ENCODE measurements around the gene PLXDC2. TPM values are rescaled to one million over a fixed set of nuclear protein-coding genes. Genes with fewer than 3 reads are reported as not detected.

PLXDC2 gene
- polyA plus RNA-seq, 3 donors, result 32.4 to 40.1 (median 36.7) TPM

DNA sequence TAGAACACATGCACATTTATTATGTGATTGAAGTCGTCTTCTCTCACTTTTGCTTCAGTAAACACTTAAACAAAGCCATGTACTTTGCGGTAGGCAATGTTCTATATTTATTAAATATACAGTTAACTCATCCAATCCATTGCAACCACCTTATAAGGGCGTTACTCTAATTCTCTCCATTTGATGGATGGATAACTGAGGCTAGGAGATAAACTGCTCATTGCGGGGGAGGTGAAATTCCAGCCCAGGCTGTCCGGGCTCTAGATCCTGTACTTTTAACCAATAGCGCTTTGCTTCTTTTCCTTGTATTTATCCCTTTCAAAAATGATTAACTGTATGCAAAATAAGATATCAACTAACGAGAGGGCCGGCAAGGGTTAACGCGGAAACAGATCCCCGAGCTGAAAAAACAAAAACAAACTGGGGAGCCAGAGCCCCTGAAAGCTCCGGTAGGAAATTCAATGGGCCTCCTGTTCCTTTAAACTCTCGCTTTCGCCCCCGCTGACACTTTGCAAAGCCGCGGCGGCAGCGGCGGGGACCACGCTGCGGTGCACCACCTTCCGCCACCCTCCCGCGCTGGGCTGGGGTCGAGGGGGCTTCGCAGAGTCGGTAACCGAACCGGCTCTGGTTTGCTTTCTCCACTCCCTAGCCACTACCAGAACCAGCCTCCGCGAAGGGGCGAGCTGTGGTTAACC is 1.0 kb upstream of the PLXDC2 start:
- DNase-seq (ENCODE audit: low read depth in 3 of 3, low spot score in 2 of 3), result peak in 1 of 3 donors; percentile 38

DNA sequence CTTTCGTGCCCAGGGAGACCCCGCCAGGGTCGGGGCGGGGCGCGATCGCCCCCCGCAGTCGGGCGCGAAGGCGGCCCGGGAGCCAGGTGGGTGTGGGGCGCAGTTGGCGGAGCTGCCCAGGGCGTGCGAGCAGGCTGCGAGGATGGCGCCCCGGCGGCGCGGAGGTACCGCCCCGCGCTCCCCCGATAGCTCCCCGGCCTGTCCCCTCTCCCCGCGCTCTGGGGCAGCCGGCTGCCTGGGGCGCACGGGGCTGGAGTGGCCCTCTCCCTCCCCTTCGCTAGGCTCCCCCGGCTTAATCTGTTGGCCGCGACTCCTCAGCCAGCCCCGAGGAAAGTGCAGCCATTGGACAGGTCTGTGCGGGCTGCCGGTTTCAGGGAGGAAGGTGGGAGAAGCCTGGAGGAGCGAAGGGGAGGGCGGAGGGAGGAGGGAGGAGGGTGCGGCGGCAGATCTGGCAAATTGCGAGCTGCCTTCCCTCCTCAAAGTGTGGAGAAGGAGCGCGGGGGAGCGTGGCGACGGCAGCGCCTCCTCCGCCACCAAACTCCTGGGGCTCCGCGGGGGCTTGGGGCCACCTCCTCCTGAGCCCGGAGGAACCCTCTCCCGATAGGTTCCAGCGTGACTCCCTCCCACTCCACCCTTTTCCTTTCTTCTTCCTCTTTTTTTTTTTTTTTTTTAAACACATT is 361 bp upstream of the PLXDC2 start:
- DNase-seq (ENCODE audit: low read depth in 3 of 3, low spot score in 2 of 3), result peak; percentile 62 to 78 (median 69)

DNA sequence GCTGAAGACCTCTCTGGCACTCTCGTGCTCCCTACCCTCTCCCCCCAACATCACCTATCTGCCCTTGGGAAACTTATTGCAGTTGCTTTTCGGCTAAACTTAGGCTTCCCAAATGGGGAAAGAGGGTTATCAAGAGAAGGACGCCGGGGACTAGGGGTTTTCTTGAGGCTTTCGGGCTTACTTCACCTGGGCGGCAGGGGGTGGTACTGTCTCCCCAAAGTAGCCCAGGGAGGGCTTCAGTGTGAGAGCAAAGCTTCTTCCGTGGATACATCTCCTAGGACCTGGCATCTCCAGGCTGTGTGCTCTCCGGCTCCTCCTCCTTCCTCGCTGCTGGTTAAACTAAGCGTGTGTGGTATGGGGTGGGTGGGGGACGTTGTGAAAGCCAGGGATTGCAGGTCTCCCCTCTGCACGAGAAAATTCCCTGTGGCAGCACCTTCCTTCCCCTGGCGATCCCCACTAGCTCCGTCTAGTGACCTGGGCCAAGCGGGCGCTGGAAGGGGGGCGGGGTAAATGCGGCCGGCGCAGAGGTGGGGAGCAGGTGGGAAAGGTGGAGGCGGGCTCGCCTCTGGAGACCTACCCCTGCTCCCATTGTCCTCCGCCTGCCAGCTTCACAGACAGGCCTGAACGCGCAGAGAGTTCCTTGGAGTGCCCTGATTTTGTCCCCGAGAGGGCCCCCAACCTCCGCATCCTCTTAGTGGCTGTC is 1.1 kb downstream of the PLXDC2 start:
- DNase-seq (ENCODE audit: low read depth in 3 of 3, low spot score in 2 of 3), result peak in 2 of 3 donors; percentile 45 to 49

DNA sequence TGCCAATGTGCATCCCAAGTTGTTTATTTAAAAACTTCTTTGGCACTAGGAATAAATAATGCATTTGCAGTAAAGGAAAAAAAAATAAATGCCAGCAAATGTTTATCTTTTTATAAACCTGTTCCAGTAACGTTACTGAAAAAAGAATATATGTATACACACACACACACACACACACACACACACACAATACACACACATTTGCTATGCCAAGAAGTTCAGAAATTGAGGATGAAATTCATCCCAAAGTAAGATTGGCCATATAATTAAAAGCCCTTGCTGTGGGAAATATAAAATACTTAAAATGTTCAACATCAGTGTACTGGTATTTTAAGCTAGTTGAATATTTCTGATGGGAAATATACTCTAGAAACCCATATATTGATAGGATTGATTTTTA is 2.6 kb downstream of the PLXDC2 start:
- no peak for DNase-seq (ENCODE audit: low read depth in 3 of 3, low spot score in 2 of 3)

DNA sequence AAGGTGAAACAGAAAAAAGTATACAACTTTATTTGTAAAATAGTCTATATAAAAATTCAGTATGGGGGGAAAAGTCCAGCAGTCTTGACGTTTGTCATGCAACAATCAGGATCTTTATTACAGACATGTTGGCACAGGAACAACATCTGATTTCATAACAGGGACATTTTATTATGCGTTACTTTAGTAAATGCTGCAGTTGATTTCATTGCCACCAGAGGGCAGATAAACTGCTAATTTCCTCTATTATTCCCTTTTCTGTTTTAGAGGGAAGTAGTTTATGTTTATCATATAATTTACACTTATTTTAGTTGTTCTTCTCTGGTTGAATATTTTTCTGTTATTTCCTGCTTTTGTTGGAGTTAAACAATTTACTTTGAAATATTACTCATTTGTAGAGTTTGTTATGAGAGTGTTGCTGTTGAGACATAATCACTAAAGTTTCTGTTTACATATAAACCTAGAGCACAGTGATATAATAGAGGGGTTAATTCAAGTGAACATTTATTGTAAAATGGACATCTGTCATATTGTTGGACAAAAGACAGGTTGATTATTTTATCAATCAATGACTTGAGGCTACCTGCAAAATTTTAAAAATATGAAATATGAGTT is 3.3 kb downstream of the PLXDC2 start:
- peak; percentile 54 to 65 (median 61) for DNase-seq (ENCODE audit: low read depth in 3 of 3, low spot score in 2 of 3)

DNA sequence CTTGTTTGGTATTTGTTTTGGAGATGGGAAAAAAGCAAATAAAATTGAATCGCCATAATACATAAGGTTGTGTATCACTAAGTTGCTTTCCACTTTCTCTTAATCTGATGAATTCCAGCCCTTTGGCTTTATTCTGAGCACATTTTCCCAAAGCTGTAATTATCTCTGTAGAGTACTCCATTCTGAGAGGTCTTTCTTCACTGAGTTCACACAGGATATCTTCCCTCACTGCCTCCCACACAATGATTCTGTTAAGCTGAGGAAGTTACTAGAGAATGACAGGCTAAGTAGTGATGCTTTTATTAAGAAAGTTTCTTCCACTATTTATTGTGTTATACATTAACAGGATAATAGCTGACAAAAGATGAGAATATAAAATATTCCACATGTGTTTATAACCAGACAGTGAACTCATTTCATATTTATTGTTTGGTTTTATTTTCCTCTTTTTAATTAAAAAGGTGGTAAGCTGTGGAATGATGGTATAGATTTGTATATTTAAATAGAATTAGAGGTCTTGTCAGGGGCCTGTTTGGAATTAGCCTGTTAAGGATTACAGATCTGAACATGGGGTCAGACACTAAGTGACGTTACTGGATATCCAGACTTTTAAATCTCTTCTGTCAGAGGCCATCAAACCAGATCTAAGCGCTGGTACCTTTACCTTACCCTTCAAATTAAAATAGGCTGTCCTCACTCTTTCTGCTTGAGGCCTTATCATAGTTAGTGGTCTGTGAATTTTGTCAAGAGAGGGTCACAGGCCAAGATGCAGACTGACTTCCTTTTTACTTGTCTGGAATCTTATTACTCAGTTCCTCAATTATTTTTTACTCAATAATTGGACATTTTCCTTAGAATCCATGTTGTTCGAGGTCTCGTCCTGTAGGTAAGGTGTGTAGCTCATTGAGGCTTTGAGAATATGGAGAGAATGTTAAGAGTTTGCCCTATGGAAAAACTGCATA is 8.4 kb downstream of the PLXDC2 start:
- DNase-seq (ENCODE audit: low read depth in 3 of 3, low spot score in 2 of 3), result no peak

DNA sequence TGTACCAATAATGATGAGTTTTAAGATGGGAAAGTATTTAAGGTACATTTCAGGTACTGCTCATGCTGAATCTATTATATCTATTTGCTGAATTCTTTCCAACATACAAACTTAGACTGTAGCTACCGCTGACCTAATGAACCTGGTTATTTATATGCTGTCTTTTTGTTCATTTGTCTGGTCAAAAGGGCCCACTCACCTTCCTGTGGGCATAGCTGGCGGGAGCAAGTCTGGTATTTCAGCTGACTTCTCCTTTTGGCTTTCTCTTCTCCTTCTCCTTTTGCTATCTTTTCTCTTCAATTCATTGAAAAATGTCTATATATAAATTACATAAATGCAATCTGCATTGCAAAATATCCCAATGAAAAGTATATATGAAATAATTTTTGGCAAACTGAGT is 9.5 kb downstream of the PLXDC2 start:
- no peak for DNase-seq (ENCODE audit: low read depth in 3 of 3, low spot score in 2 of 3)

DNA sequence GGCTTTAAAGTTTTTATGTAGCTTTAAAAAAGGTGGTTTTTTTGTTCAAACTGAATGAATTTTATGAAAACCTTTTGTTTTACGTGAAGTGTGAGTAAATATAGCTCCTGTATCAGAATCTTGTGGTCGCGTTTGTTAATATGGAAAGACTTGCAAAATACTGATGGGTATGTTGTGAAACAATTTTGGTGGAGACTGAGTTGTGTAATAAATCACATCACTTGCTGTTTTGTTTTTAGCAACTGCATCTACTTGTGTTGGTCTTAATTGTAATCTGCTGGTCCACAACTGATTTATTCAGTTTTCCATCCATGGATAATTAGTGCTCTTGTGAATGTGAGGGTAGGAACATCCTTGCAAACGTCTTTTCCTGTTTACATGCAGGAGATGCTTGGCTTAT is 10.5 kb downstream of the PLXDC2 start:
- no peak for DNase-seq (ENCODE audit: low read depth in 3 of 3, low spot score in 2 of 3)

DNA sequence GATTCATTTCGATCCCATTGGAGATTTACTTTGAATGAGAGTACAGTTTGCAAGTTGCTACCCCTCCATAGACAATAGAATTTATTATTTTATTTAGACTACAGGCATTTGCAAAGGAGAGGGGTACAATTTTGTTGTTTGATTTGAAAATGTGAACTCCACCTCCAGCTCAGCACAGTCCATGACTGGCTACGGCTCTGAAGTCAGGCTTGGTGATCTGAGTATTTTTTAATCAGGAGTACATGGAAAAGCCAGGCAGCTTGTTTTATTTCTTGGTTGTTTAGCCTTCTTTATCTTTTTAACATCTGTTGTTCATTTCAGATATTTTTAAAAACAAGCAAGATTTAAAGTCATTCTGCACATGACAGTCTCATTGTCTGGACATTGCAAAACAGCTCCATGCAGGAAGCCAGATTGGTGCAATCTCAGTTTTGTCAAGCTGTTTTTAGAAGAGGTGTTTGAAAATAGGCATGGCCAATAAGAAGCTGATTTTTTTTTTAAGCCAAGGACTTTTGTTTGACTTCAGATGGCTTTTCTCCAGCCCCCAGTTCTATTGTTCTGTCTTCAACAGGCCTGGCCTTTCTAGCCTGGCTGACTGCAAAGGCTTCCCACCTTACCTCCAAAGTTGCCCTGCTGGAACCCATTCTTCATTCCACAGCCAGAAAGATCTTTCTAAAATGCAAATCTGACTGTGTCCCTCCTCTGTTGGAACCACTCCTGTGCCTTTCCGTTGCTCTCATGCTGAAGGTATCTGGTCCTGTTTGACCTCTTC is 12.2 kb downstream of the PLXDC2 start:
- no peak for DNase-seq (ENCODE audit: low read depth in 3 of 3, low spot score in 2 of 3)

DNA sequence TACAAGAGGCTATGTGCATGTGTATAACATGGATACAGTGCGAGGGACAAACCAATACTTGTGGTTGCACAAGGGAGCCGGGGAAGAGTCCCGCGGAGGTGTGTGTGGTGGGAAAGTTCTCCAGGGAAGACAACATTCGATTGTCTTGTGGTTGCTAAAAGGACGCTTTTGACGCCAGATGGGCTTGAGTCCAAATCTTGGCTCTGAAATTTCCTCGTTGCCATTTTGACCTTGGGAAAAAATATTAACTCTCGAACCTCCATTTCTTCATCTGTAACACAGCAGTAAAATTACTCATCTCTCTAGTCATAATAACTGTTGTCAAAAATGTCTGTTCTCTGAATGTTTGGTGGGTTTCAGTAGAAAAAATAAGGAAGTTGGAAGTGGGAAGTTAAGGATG is 16.5 kb downstream of the PLXDC2 start:
- no peak for DNase-seq (ENCODE audit: low read depth in 3 of 3, low spot score in 2 of 3)

DNA sequence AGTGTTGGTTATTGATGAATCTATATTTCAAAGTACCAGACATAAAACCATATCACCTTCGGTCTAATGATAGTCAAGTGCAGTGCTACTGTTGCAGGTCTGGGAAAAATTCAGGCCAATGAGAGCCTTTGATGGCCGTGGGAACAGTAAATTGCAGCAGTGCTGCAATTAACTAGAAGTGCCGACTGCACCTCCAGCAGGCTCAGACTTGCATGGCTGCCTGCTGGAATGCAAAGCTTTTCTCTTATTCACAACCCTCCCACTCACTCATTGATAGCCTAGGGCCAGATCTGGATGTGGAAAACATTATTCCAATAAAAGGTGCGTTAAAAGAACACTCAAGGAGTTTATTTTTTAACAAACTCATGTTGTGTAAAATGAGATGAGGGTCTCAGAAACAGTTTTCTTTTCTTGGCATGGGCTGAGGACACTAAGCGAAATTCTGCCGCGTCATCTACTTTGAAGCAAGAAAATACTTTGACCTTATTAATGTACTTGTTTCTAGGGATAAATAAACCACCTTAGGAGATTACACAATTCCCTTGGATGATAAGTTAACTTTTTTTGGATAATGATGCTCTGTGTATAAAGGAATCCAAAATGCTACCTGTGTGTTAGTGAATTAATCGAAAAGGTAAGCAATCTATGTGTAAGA is 17.1 kb downstream of the PLXDC2 start:
- peak in 1 of 3 donors; percentile 40 for DNase-seq (ENCODE audit: low read depth in 3 of 3, low spot score in 2 of 3)

DNA sequence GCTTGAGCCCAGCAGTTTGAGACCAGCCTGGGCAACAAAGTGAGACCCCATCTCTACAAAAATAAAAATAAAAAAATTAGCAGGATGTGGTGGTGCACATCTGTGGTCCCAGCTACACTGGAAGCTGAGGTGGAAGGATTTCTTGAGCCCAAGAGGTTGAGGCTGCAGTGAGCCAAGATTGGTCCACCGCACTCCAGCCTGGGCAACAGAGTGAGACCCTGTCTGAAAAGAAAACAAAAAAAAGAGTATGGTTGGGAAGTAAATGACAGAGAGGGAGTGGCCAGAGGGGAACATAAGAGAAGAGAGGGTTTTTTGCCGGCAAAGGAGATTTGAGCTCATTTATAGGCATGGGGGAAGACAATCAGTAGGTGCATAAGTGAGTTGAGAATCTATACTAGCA is 19.7 kb downstream of the PLXDC2 start:
- DNase-seq (ENCODE audit: low read depth in 3 of 3, low spot score in 2 of 3), result no peak

DNA sequence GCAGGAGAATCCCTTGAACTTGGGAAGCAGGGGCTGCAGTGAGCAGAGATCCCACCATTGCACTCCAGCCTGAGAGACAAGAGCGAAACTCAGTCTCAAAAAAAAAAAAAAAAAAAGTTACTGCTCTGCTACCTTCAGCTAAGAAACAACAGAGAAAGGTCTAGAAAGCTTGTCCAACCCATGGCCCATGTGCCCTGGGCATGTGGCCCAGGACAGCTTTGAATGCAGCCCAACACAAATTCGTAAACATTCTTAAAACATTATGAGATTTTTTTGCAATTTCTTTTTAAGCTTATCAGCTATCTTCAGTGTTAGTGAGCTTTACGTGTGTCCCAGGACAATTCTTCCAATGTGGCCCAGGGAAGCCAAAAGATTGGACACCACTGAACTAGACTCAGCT is 22.9 kb downstream of the PLXDC2 start:
- DNase-seq (ENCODE audit: low read depth in 3 of 3, low spot score in 2 of 3), result no peak

DNA sequence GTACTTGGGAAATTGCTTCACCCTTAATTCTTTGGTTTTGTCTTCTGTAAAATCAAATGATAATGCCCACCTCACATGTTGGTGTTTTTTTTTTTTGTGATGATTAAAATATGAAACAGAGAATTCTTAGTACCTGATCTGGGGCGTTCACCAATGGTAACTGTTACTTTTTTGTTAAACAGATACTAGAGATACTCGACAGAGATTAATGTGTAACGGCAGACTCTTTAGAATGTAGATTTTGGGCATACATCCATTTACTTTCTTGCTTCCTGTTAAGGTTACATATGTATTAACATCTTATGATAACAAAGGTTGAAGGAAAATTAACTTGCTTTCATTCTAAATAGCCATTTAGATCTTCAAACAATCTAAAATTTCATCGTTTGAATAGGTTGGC is 23.3 kb downstream of the PLXDC2 start:
- no peak for DNase-seq (ENCODE audit: low read depth in 3 of 3, low spot score in 2 of 3)

DNA sequence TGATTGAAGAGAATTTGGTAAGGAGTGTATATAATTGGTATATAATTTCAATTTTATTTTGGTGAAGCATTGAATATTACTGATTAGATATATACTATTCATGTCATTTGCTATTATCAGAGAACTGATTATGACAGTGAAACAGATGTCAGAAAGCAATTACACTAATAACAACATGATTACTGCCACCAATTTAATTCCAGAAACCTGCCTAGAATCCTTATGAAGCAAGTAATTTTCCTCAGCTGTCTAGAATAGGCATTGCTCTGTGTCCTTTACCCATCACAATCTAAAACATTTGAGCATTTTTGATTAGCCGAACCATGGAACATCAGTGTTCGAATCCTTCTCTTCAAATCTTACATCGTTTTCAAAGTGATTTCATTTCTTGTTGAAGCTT is 24.5 kb downstream of the PLXDC2 start:
- DNase-seq (ENCODE audit: low read depth in 3 of 3, low spot score in 2 of 3), result no peak

DNA sequence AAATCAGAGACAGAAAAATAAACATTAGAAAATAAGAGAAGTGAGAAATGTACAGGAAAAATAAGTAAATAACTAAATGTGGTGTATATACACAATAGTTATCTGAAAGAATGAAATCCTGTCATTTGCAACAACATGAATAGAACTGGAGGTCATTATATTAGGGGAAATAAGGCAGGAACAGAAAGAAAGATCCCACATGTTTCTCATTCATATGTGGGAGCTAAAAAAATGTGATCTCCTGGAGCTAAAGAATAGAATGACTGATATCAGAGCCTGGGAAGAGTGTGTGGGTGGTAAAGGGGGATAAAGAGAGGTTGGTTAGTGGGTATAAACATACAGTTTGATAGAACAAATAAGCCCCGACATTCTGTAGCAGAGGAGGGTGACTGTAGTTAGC is 27.3 kb downstream of the PLXDC2 start:
- no peak for DNase-seq (ENCODE audit: low read depth in 3 of 3, low spot score in 2 of 3)

DNA sequence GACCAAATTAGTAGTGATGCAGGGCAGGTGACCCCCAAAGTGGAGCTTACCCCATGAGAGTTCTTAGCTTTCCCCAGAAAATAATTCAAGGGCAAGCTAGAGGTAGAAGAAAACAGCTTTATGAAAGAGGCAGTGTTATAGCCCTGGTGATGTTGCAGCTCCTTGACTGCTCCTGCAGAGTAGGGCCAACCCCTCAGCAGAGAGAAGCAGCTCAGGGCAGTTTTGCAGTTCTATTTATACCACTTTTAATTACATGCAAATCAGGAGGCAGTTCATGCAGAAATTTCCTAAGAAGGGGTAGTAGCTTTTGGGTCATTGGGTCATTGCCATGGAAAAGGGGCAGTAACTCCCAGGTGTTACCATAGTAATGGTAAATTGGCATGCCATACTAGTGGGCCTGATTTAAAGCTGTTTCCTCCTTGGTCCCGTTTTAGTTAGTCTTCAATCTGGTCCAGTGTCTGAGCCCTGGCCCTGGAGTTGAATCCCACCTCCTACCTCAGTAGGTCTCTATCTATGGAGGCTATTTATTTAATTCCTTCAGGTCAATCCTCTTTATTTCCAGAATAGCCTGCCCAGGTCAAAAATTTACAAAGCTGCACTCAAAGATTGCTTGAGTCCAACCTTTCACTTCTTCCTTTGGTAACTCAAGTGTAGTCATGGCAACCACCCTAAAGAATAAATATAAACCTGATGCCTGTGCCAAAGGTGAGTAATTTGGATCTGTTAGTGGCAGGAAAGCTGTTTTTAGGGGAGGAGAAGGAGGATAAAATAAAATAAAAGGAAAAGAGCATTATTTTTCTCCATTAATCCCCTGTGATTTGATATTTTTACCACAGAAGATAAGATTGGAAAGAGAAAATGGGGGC is 29.5 kb downstream of the PLXDC2 start:
- DNase-seq (ENCODE audit: low read depth in 3 of 3, low spot score in 2 of 3), result no peak

DNA sequence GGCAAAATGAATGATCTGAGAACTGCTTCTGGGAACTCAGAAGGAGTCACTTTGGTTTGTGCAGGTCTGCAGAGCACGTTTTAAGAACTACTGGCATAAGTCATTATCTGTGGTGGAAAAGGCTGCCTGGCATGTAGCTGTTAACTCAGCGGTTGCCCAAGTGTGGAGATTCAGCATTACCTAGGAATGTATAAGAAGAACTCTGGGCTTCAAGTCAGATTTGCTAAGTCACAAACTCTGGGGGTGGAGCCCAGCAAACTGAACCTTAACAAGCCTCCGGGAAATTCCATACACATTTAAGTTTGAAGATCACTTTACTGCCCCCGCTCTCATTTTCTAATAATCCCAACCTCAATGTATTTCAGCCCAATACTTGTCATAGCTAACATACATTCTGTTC is 31.1 kb downstream of the PLXDC2 start:
- no peak for DNase-seq (ENCODE audit: low read depth in 3 of 3, low spot score in 2 of 3)

All from right renal cortex interstitium (tissue), 3 donors.